Fibroblast of lung (primary cell): ENCODE results near the gene RPS6KA2.

Source experiments
- CTCF ChIP-seq, 2 donors: IDR thresholded peaks in 1 of 2; conservative IDR thresholded peaks in 1 of 2; 1 replicate in 1 of 2; 2 replicates in 1 of 2; pipeline ENCODE4 v1.5.1; 2011 to 2012; ENCODE audit warnings: low read length in 2 of 2, control low read depth in 1 of 2, inconsistent platforms in 1 of 2, low read depth in 1 of 2, mild to moderate bottlenecking in 1 of 2
- EZH2 ChIP-seq: IDR thresholded peaks from 2 replicates; pipeline ENCODE4 v1.5.1; 2012; ENCODE audit warnings: low read length, control low read depth, mild to moderate bottlenecking; ENCODE audit errors: missing control alignments

GRCh38 chr6:166532302-166532701, 94.7 kb downstream of the RPS6KA2 start:
- TF ChIP-seq CTCF (conservative IDR thresholded peaks at IDR 0.05 in 1 of 2, IDR thresholded peaks at IDR 0.05 in 1 of 2; ENCODE audit: low read depth in 1 of 2, low read length in 2 of 2) (no peak), EZH2 (no peak)
